ENCODE results near the gene TEX22. TPM values are rescaled to one million over a fixed set of nuclear protein-coding genes. Genes with fewer than 3 reads are reported as not detected.

TEX22 gene
- total RNA-seq, 1 experiment from 2014 or later, result 0.87 TPM

- ATAC-seq (no peak), DNase-seq (ENCODE audit: low spot score) (no peak)
- H3K27me3 Mint-ChIP-seq (ENCODE audit: low read depth), result no peaks in the 10 kb centered on the region
- no peaks in the 10 kb centered on the region for H3K4me1 Mint-ChIP-seq
- H3K9me3 Mint-ChIP-seq, result no peaks in the 10 kb centered on the region
- POLR2A ChIA-PET, result no interaction called here
- TF ChIP-seq SP1 (CRISPR knock-in tag; conservative IDR thresholded peaks at IDR 0.05) (no peak), HMGA2 (CRISPR knock-in tag; IDR thresholded peaks at IDR 0.05) (no peak), ETV6 (CRISPR knock-in tag; IDR thresholded peaks at IDR 0.05) (no peak), JAZF1 (CRISPR knock-in tag; IDR thresholded peaks at IDR 0.05) (no peak), ZNF512 (CRISPR knock-in tag; IDR thresholded peaks at IDR 0.05; ENCODE audit: borderline replicate concordance) (no peak), HMGXB4 (CRISPR knock-in tag; IDR thresholded peaks at IDR 0.05) (no peak), ZNF532 (CRISPR knock-in tag; IDR thresholded peaks at IDR 0.05; ENCODE audit: borderline replicate concordance) (no peak), E2F5 (CRISPR knock-in tag; IDR thresholded peaks at IDR 0.05) (no peak), NR3C1 (CRISPR knock-in tag; conservative IDR thresholded peaks at IDR 0.05; ENCODE audit: low read depth) (no peak), ZNF671 (CRISPR knock-in tag; IDR thresholded peaks at IDR 0.05) (no peak), E2F4 (CRISPR knock-in tag; IDR thresholded peaks at IDR 0.05; ENCODE audit: borderline replicate concordance, low read depth) (no peak), IRF1 (CRISPR knock-in tag; IDR thresholded peaks at IDR 0.05) (no peak), ZNF121 (CRISPR knock-in tag; IDR thresholded peaks at IDR 0.05) (no peak), CREB1 (CRISPR knock-in tag; IDR thresholded peaks at IDR 0.05) (no peak)
- H3K4me3 Mint-ChIP-seq, result no peak overlapping the region
- peaks cover 20% of the 10 kb centered on the region for H3K36me3 Mint-ChIP-seq
- H3K27ac Mint-ChIP-seq, result no peak overlapping the region
- CTCF ChIA-PET, result interaction anchor here (0.7 to 1.7 kb wide), 2 partner anchors 11 to 55 kb away, joined by 3 to 6 read pairs; no protein-coding TSS in a partner anchor
Measured at GRCh38 chr14:105445290-105445689, 47.0 kb downstream of the TEX22 start.

Data from WTC11 (cell line).